CD14-positive monocyte (primary cell): ENCODE data around the gene CANX. TPM values are rescaled to one million over a fixed set of nuclear protein-coding genes. Genes with fewer than 3 reads are reported as not detected.

ENCODE experiments used
- DNase-seq, 3 donors: peaks; one replicate each; pipeline ENCODE4 v3.0.0-alpha.2; 2011 to 2022
- H2AFZ ChIP-seq: 2 replicates; pipeline ENCODE4 v1.6.0; 2012; ENCODE audit warnings: mild to moderate bottlenecking, low read depth, low read length, inconsistent platforms; ENCODE audit not compliant: insufficient read depth, poor library complexity, severe bottlenecking
- H3K27ac ChIP-seq, 2 donors: 1 replicate in 1 of 2; 2 replicates in 1 of 2; pipeline ENCODE4 v1.5.1; 2012 to 2013; ENCODE audit warnings: low read length in 2 of 2, control low read depth in 1 of 2, inconsistent platforms in 1 of 2, low read depth in 1 of 2, mild to moderate bottlenecking in 1 of 2
- H3K27me3 ChIP-seq, 2 donors: one replicate each; pipeline versions ENCODE4 v1.6.0 to v1.6.1; 2011 to 2013; ENCODE audit warnings: low read length in 2 of 2; ENCODE audit not compliant: control insufficient read depth in 2 of 2, insufficient read depth in 2 of 2
- H3K36me3 ChIP-seq, 2 donors: replicated peaks in 1 of 2; 1 replicate in 1 of 2; 2 replicates in 1 of 2; pipeline versions ENCODE4 v1.5.1 to v1.6.1; 2012 to 2013; ENCODE audit warnings: low read length in 2 of 2, control low read depth in 1 of 2, inconsistent platforms in 1 of 2, mild to moderate bottlenecking in 1 of 2; ENCODE audit not compliant: insufficient read depth in 2 of 2, control insufficient read depth in 1 of 2
- H3K4me1 ChIP-seq, 2 donors: 1 replicate in 1 of 2; 2 replicates in 1 of 2; pipeline versions ENCODE4 v1.5.1 to v1.6.1; 2012 to 2013; ENCODE audit warnings: low read length in 2 of 2, control low read depth in 1 of 2, inconsistent platforms in 1 of 2, mild to moderate bottlenecking in 1 of 2, moderate library complexity in 1 of 2; ENCODE audit not compliant: insufficient read depth in 2 of 2, control insufficient read depth in 1 of 2
- H3K4me2 ChIP-seq: replicated peaks from 2 replicates; pipeline ENCODE3; 2012; ENCODE audit warnings: low read length, moderate library complexity, mild to moderate bottlenecking; ENCODE audit not compliant: poor library complexity, severe bottlenecking; ENCODE audit errors: extremely low read depth
- H3K4me3 ChIP-seq, 3 experiments: fragments of 200-600 bp in 1 of 3; sonication (generic) in 1 of 3; replicated peaks in 1 of 3; 1 replicate in 2 of 3; 2 replicates in 1 of 3; pipeline ENCODE4 v1.5.1; 2011 to 2013; ENCODE audit warnings: low read length in 3 of 3, mild to moderate bottlenecking in 3 of 3, control low read depth in 2 of 3, low read depth in 2 of 3, inconsistent platforms in 1 of 3, moderate library complexity in 1 of 3
- H3K79me2 ChIP-seq: 2 replicates; pipeline ENCODE4 v1.6.0; 2012; ENCODE audit warnings: mild to moderate bottlenecking, control low read depth, inconsistent platforms, low read length, moderate library complexity; ENCODE audit not compliant: insufficient read depth
- H3K9ac ChIP-seq: 2 replicates; pipeline ENCODE4 v1.6.0; 2017; ENCODE audit warnings: low read length, mild to moderate bottlenecking; ENCODE audit not compliant: insufficient read depth, poor library complexity, severe bottlenecking
- H3K9me3 ChIP-seq, 2 donors: replicated peaks in 1 of 2; 1 replicate in 1 of 2; 2 replicates in 1 of 2; pipeline versions ENCODE4 v1.5.1 to v1.6.1; 2012 to 2013; ENCODE audit warnings: low read length in 2 of 2, control low read depth in 1 of 2; ENCODE audit not compliant: control insufficient read depth in 1 of 2, insufficient read depth in 1 of 2
- H4K20me1 ChIP-seq: 2 replicates; pipeline ENCODE4 v1.6.0; 2012; ENCODE audit warnings: mild to moderate bottlenecking, low read length, control low read depth, moderate library complexity; ENCODE audit not compliant: insufficient read depth
- H3K27ac Mint-ChIP-seq, 7 donors: one replicate each; pipeline ENCODE4 v1.8.0; 2020; ENCODE audit warnings: mild to moderate bottlenecking in 7 of 7, mixed read lengths in 7 of 7, moderate library complexity in 6 of 7, inconsistent platforms in 2 of 7
- H3K27me3 Mint-ChIP-seq, 3 donors: one replicate each; pipeline ENCODE4 v1.8.0; 2021 to 2022; ENCODE audit warnings: low read depth in 3 of 3, mild to moderate bottlenecking in 3 of 3, mixed read lengths in 3 of 3, moderate library complexity in 3 of 3, inconsistent platforms in 1 of 3
- H3K36me3 Mint-ChIP-seq, 2 donors: one replicate each; pipeline ENCODE4 v1.8.0; 2020; ENCODE audit warnings: mixed read lengths in 2 of 2, inconsistent platforms in 1 of 2, mild to moderate bottlenecking in 1 of 2
- H3K4me1 Mint-ChIP-seq: one replicate; pipeline ENCODE4 v1.8.0; 2020; ENCODE audit warnings: mild to moderate bottlenecking, mixed read lengths
- H3K4me3 Mint-ChIP-seq, 2 donors: one replicate each; pipeline ENCODE4 v1.8.0; 2020; ENCODE audit warnings: mild to moderate bottlenecking in 2 of 2, mixed read lengths in 2 of 2, moderate library complexity in 1 of 2
- H3K9me3 Mint-ChIP-seq, 7 donors: one replicate each; pipeline ENCODE4 v1.8.0; 2020 to 2022; ENCODE audit warnings: mixed read lengths in 7 of 7, mild to moderate bottlenecking in 6 of 7, moderate library complexity in 6 of 7, inconsistent platforms in 2 of 7
- WGBS: methylation state at CpG from one replicate; pipeline ENCODE4 v1.1.5; 2013; ENCODE audit warnings: missing lambda C conversion rate; ENCODE audit not compliant: insufficient coverage; 5-methylcytosine and 5-hydroxymethylcytosine counted together
- intact Hi-C, 2 donors: fragments of 100-400 bp; cut with micrococcal nuclease; formaldehyde crosslinking; loops; one replicate each; pipeline versions ENCODE4 v1.15.0 to v1.15.1; 2023
- polyA plus RNA-seq, 3 donors: library from polyadenylated mRNA; depleted of rRNA in 1 of 3; unstranded in 2 of 3; stranded (reverse) in 1 of 3; fragments of 300-500 nt in 2 of 3; fragments of >200 nt in 1 of 3; fragmentation: Illumina TruSeq in 2 of 3; gene quantifications; 1 replicate in 2 of 3; 2 replicates in 1 of 3; pipeline ENCODE4 v1.2.3, GENCODE V29; 2012 to 2021
- TF ChIP-seq, protein P1 (sequence below): fragments of 200-600 bp; IDR thresholded peaks from one replicate; pipeline ENCODE4 v1.8.0; 2022; ENCODE audit warnings: antibody characterized with exemption, mild to moderate bottlenecking

The CANX gene
- polyA plus RNA-seq, 3 donors, result 78.1 to 368 (median 259) TPM

DNA sequence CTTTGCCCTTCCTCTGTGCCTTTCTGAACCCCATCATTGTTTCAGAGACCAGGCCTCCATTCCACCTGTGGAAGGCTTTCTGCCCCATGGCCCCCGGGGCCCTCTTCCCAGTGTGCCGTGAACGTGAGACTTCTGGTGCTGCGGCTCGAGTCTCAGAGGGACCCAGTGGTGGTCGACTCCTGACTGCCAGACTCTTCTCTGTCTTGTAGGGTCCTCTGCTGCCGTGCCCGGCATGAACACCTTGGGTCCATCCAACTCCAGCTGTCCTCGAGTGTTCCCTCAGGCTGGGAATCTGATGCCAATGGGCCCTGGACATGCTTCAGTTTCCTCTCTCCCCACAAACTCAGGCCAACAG lies 74.9 kb downstream of the CANX start:
- intact Hi-C loops, result no loop called here
- Mint-ChIP-seq H3K36me3 (peaks cover 55 to 75% of the 10 kb centered on the region in 2 donors), H3K27ac (peak overlapping the region in 2 of 7 donors; percentile 8 to 42), H3K4me3 (no peak overlapping the region), H3K27me3 (no peaks in the 10 kb centered on the region), H3K4me1 (peaks cover 80% of the 10 kb centered on the region), H3K9me3 (no peaks in the 10 kb centered on the region)
- H3K27me3 ChIP-seq, result no peaks in the 10 kb centered on the region
- no peak overlapping the region for H3K4me2 ChIP-seq
- no peak overlapping the region for H2AFZ ChIP-seq
- TF ChIP-seq, protein P1, sequence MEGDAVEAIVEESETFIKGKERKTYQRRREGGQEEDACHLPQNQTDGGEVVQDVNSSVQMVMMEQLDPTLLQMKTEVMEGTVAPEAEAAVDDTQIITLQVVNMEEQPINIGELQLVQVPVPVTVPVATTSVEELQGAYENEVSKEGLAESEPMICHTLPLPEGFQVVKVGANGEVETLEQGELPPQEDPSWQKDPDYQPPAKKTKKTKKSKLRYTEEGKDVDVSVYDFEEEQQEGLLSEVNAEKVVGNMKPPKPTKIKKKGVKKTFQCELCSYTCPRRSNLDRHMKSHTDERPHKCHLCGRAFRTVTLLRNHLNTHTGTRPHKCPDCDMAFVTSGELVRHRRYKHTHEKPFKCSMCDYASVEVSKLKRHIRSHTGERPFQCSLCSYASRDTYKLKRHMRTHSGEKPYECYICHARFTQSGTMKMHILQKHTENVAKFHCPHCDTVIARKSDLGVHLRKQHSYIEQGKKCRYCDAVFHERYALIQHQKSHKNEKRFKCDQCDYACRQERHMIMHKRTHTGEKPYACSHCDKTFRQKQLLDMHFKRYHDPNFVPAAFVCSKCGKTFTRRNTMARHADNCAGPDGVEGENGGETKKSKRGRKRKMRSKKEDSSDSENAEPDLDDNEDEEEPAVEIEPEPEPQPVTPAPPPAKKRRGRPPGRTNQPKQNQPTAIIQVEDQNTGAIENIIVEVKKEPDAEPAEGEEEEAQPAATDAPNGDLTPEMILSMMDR, result no peak
- no peak overlapping the region for H3K9ac ChIP-seq
- H3K9me3 ChIP-seq, result no peaks in the 10 kb centered on the region
- peaks cover 79 to 94% of the 10 kb centered on the region in 2 donors for H3K4me1 ChIP-seq
- WGBS, result 95% methylated on average over 9 of the region's 9 CpGs
- no peak overlapping the region for H3K4me3 ChIP-seq
- no peak for DNase-seq
- H3K36me3 ChIP-seq, result peaks cover 38 to 67% of the 10 kb centered on the region in 2 donors
- H4K20me1 ChIP-seq, result peaks cover 95% of the 10 kb centered on the region
- peaks cover 78% of the 10 kb centered on the region for H3K79me2 ChIP-seq
- no peak overlapping the region for H3K27ac ChIP-seq

DNA sequence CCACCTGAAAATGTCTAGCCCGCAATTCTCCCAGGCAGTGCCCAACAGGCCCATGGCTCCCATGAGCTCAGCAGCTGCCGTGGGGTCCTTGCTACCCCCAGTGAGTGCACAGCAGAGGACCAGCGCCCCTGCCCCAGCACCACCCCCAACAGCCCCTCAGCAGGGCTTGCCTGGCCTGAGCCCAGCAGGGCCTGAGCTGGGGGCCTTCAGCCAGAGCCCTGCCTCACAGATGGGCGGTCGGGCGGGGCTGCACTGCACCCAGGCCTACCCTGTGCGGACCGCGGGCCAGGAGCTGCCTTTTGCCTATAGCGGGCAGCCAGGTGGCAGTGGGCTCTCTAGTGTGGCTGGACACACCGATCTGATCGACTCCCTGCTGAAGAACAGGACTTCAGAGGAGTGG lies 75.7 kb downstream of the CANX start:
- H3K27me3 ChIP-seq, result no peaks in the 10 kb centered on the region
- Mint-ChIP-seq H3K36me3 (peaks cover 52 to 72% of the 10 kb centered on the region in 2 donors), H3K9me3 (no peaks in the 10 kb centered on the region), H3K4me3 (no peak overlapping the region), H3K4me1 (peaks cover 80% of the 10 kb centered on the region), H3K27me3 (peaks cover 0 to 2% (median 0%) of the 10 kb centered on the region in 3 donors), H3K27ac (no peak overlapping the region)
- H3K4me2 ChIP-seq, result no peak overlapping the region
- peaks cover 94% of the 10 kb centered on the region for H4K20me1 ChIP-seq
- H3K9ac ChIP-seq, result no peak overlapping the region
- H3K27ac ChIP-seq, result no peak overlapping the region
- no peak overlapping the region for H2AFZ ChIP-seq
- no peak for DNase-seq
- H3K79me2 ChIP-seq, result peaks cover 78% of the 10 kb centered on the region
- intact Hi-C loops, result no loop called here
- TF ChIP-seq, protein P1, result no peak
- peaks cover 38 to 63% of the 10 kb centered on the region in 2 donors for H3K36me3 ChIP-seq
- H3K9me3 ChIP-seq, result no peaks in the 10 kb centered on the region
- peaks cover 79 to 94% of the 10 kb centered on the region in 2 donors for H3K4me1 ChIP-seq
- 98% methylated on average over 10 of the region's 12 CpGs for WGBS
- no peak overlapping the region for H3K4me3 ChIP-seq
